Measurements from ENCODE around the gene CPZ.

CPZ gene

GRCh38 chr4:8608714-8609391, 16.3 kb downstream of the CPZ start:
- DNase-seq (ENCODE audit: low spot score) = no peak
- no peak for TF ChIP-seq CTCF (IDR thresholded peaks at IDR 0.05; ENCODE audit: extremely low read depth, missing control alignments)

- no peak for DNase-seq (ENCODE audit: low spot score)
- no peak for TF ChIP-seq CTCF (IDR thresholded peaks at IDR 0.05; ENCODE audit: extremely low read depth, missing control alignments)
These were observed 16.8 kb downstream of the CPZ start for GRCh38 chr4:8609406-8609805.

- no peak for DNase-seq (ENCODE audit: low spot score)
- no peak for TF ChIP-seq CTCF (IDR thresholded peaks at IDR 0.05; ENCODE audit: extremely low read depth, missing control alignments)
These were observed 17.3 kb downstream of the CPZ start for GRCh38 chr4:8609824-8610350.

GRCh38 chr4:8610858-8611616, 18.5 kb downstream of the CPZ start:
- DNase-seq (ENCODE audit: low spot score) = no peak

GRCh38 chr4:8612646-8613045, 20.1 kb downstream of the CPZ start:
- no peak for DNase-seq (ENCODE audit: low spot score)
- no peak for TF ChIP-seq CTCF (IDR thresholded peaks at IDR 0.05; ENCODE audit: extremely low read depth, missing control alignments)

More at GRCh38 chr4:8610858-8611616, 18.5 kb downstream of the CPZ start:
- TF ChIP-seq CTCF (IDR thresholded peaks at IDR 0.05; ENCODE audit: extremely low read depth, missing control alignments) = no peak

GRCh38 chr4:8613421-8614364, 21.1 kb downstream of the CPZ start:
- no peak for TF ChIP-seq CTCF (IDR thresholded peaks at IDR 0.05; ENCODE audit: extremely low read depth, missing control alignments)
- DNase-seq (ENCODE audit: low spot score) = no peak
